NCI-H187 treated with DMSO at 0.1 percent for 48 hours (cell line): Measurements from ENCODE around the gene CYTH4.

ENCODE experiments used
- DNase-seq: peaks from one replicate; lab custom pipeline; 2025; lab: John Stamatoyannopoulos, UW

CYTH4 gene

GRCh38 chr22:37290737-37291136 is 8.4 kb downstream of the CYTH4 start:
- DNase-seq = no peak

DNA sequence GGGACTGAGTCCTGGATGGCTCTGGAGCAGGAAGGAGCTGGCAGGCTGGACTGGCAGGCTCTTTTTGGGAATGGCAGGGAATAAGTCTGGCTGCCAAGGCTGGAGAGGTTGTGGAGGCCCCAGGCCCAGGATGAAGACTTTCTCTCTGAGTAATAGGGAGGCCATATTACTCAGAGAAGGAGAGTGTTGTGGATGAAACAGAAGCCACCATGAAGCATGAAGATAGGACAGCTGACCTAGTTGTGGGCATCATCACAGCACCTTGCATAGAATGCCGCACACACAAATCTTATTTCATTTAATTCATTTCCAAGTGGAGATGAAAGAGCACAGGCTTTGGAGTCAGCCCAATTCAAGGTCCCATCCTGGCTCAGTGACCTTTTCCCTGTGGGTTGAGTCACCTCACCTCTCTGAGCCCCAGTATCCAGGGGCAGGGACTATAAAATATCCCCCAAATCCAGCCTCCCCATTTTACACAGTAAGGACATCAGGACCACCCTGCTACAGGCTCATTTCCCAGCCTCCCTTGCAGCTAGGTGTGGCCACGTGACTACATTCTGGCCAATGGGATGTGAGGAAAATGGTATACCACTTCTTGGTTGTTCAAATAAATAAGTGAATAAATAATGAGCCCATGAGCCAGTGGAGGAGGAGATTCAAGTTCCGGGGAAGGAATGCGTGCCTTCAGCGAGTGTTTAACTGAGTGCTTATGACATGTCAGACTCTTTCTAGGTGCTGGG is 9.4 kb downstream of the CYTH4 start:
- DNase-seq = no peak

GRCh38 chr22:37292641-37293040 is 10.3 kb downstream of the CYTH4 start:
- DNase-seq = no peak

DNA sequence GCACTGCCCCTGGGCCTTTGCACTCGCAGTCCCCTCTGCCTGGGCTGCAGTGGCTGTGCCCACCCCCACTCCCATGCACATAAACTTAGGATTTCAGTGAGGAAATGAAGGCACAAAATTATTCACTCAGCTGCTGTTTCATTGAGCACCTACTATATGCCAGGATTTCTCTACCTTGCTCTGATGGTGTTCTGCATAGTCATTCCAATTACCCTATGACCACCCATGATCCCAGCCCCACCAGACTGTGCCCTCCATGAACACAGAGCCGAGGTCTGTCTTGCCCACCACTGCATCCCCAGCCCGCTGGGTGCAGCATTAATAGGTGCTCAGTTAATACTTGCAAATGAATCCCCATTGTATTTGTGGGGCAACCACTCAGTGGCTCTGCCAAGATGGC is 10.9 kb downstream of the CYTH4 start:
- DNase-seq = no peak

GRCh38 chr22:37294747-37295146 is 12.4 kb downstream of the CYTH4 start:
- no peak for DNase-seq

DNA sequence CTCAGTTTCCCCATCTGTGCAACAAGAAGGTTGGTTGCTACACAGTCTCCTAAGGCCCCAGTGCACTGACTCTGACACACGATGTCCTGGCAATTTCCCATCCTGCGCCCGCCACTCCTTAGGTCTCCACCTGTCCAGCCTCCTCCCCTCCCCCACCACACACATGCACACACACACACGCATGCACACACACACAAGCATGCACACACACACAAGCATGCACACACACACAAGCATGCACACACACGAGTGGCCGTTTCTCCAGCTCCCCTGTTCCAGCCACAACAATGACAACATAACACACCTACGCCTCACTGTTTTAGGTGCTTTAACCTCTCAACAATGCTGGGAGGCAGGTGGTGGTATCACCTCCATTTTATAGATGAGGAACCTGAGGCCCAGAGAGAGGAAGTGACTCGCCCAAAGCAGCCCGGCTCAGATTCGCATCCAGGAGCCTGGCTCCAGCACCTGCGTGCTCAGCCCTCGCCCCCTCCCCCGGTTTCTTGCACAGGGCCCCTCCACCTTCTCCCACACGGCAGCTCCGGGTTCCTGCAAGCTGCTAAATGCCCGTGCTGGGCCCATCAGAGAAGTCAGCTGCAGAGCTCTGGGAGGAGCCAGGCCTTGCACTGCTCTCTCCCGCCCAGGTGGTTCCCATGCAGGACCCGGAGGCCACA is 13.0 kb downstream of the CYTH4 start:
- no peak for DNase-seq

DNA sequence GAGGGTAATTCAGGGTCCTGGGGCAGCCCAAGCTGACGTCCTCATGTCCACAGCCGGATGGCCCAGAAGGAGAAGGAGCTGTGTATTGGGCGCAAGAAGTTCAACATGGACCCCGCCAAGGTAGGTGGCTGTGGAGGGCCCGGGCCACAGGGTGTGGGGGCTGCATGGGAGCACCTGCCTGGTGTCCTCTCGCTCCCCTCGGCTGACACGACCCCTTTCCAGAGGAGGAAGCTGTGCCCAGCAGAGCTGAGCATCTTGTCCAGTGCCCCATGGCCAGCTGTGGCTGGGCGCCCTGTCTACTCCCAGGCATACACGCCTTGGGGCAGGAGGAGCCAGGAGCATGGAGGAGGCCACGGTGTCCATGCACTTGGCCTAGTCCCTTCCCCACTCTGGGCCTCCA is 13.6 kb downstream of the CYTH4 start:
- DNase-seq = no peak

GRCh38 chr22:37298748-37299495 is 16.6 kb downstream of the CYTH4 start:
- no peak for DNase-seq

- DNase-seq = no peak
Measured at GRCh38 chr22:37299969-37300509, 17.7 kb downstream of the CYTH4 start.

- no peak for DNase-seq
Measured at GRCh38 chr22:37300551-37301017, 18.3 kb downstream of the CYTH4 start.

DNA sequence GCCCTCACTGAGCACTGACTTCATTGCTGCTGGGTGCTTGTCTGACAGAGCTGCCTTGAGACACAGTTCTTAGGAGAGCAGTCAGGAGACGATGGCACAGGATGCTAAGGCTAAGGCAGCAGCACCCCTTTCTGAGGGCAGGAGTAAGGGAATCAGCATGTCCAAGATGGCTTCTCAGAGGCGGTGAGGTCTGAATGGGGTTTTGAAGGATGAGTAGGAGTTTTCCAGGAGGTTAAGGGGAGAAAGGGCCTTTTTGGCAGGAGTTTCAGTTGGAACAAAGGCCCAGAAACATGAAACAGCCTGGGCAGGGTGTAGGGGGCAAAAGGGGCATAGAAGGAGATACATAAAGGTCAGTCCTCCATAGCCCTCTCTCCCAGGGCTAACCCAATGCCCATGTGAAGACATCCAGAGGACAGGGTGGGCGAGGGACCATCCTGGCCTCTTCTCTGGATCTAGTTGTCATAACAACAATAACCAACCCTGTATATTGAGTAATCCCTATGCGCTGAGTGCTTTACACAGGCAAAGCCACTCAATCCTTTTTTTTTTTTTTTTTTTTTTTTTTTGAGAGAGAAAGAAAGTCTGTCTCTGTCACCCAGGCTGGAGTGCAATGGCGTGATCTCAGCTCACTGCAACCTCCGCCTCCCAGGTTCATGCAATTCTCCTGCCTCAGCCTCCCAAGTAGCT is 19.0 kb downstream of the CYTH4 start:
- DNase-seq = no peak

GRCh38 chr22:37302674-37303555 is 20.6 kb downstream of the CYTH4 start:
- DNase-seq = no peak

GRCh38 chr22:37303821-37304274 is 21.5 kb downstream of the CYTH4 start:
- no peak for DNase-seq

DNA sequence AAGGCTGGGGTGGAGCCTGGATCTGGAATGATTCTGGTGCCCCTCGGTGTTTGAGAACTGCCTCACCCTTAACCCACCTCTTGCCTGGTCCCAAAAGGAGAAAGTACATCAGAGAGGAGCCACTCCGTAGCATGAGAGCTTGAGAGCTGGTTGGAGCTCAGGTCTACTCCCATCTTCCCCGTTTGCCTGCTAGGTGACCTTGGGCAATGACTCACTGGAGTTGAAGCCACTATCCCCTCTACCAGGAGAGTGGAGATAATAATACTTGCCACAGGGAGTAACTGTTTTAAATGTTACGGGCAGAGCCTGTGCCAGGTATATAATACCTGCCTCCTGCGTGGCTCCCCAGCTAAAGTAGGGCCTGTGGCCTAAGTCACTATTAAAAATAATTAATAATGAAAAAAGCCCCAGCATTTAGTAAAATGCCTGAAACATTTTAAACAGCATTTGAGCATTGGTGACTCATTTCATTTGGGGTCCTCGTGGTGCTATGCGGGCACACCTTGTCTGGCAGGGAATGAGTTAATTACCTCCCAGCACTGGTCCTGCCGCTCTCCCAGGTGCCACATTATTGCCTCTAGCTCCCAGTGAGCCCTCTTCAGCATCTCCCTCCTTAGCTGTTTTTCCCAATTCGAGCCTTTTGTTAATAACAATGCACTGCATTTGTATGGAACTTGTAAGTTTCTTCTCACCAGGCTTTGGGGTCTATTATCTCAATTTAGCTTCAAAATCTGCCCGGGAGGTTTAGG is 22.5 kb downstream of the CYTH4 start:
- DNase-seq = no peak

- DNase-seq = no peak
Measured at GRCh38 chr22:37305887-37306286, 23.6 kb downstream of the CYTH4 start.

GRCh38 chr22:37306494-37306829 is 24.2 kb downstream of the CYTH4 start:
- no peak for DNase-seq

DNA sequence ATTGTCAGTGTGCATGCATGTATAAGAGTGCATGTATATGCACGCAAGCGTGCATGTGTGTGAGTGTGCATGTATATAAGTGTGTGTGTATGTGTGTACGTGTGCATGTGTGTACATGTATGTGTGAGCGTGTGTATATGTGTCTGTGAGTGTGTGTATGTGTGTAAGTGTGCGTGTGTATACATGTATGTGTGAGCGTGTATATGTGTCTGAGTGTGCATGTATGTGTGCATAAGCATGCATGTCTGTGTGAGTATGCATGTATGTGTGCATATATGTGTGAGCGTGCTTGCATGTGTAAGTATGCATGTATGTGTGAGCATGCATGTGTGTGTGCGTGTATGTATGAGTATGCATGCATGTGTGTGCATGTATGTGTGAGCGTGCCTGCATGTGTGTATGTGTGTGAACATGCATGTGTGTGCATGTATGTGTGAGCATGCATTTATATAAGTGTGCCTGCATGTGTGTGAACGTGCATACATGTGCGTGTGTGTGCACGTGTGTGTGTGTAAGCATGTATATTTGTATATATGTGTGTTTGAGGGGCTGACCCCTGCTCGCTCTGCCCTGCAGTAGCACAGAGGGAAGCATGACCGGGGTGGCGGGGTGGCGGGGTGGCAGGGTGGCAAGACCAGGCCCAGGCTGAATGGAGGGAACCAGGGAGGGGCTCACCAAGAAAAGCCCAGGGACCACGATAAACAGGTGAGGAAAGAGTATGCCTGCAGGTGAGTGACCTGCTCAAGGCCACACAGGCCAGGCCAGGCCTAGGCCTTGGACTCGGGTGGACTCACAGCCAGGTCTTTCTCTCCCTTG is 26.3 kb downstream of the CYTH4 start:
- no peak for DNase-seq

DNA sequence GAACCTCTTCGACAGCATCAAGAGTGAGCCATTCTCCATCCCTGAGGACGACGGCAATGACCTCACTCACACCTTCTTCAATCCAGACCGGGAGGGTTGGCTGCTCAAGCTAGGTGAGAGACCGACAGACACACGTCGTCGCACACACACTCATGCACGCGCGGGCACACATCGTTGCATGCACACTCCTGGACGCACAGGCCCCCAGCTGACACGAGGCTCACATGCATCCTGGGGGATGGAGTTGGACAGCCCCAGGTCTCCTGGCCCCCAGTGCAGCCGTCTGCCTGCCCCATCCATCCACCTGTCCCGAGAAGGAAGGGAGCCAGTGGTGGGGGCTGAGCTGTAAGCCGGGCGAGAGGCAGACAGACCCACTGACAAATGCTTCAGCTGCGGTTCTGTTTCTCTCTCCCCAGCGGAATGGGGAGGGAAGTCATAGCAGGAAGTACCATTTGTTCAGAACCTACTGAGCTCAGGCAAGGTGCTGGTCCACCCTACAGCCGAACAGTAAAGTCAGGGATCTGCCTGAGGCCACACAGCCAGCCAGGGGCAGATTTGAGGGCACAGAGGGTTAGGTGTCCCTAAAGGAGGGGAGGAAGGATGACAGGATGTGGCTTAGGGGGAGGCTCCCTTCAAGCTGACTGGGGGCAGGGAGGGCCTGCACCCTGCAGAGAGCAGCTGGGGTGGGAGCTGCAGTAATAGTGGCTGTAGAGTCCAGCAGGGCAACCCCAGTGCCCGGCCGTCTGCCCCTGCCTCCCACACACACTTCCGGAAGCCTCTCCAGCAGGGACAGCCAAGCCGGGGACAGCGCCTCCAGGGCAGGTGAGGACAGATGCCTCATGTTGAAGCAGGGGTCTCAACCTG is 27.1 kb downstream of the CYTH4 start:
- no peak for DNase-seq
